ENCODE results near the gene PEX11B. TPM values are rescaled to one million over a fixed set of nuclear protein-coding genes. Genes with fewer than 3 reads are reported as not detected.
"Not testable (repeated sequence)": the region's sequence is repeated elsewhere in the genome, so short reads cannot be mapped to it uniquely, and the experiment has no call there.

PEX11B gene
- total and polyA plus RNA-seq, 12 donors, result 17.7 to 26.3 (median 23.0) TPM

- TF ChIP-seq CTCF (IDR thresholded peaks at IDR 0.05), result peak; percentile 33 to 75 (median 63)
- DNase-seq (peak; percentile 86 to 98), ATAC-seq (peak; percentile 96 to 99 (median 99))
- Histone ChIP-seq H3K36me3 (peaks cover 0 to 52% (median 16%) of the 10 kb centered on the region in 9 donors), H3K27ac (peak within 1 kb of the TSS; percentile 58 to 98 (median 94)), H3K27me3 (no peaks in the 10 kb centered on the region), H3K4me3 (peak within 1 kb of the TSS; percentile 54 to 82 (median 72)), H3K9me3 (no peaks in the 10 kb centered on the region), H3K4me1 (peaks cover 6 to 20% (median 17%) of the 10 kb centered on the region in 9 donors)
- intact Hi-C loops (cut with DNase I), result loop anchor here in 6 of 10 donors (1.0 to 5.0 kb wide), 4 partner anchors 29 to 35 kb away; partner anchors contain the start of genes ANKRD34A (in 3 of the 6) and POLR3GL (in 3 of the 6)
- 0% methylated on average over 41 of the region's 41 CpGs for WGBS, 2 donors
Observed at GRCh38 chr1:145927063-145927886, 8.8 kb upstream of the PEX11B start, which contains the start of gene RBM8A. Gene RBM8A (minus strand): TSS chr1:145927484. CDS start chr1:145927426, 58 bp downstream.

GRCh38 chr1:145926686-145927062, 8.2 kb upstream of the PEX11B start:
- H3K4me3 ChIP-seq, result peak overlapping the region; percentile 54 to 82 (median 72)
- no peak for TF ChIP-seq CTCF (IDR thresholded peaks at IDR 0.05)
- WGBS, 2 donors, result 5 to 7% methylated on average over 19 of the region's 19 CpGs
- no peak for DNase-seq
- H3K9me3 ChIP-seq, result no peaks in the 10 kb centered on the region
- peak in 4 of 8 donors; percentile 1 to 10 (median 2) for ATAC-seq
- H3K36me3 ChIP-seq, result peaks cover 0 to 49% (median 18%) of the 10 kb centered on the region in 9 donors
- no peaks in the 10 kb centered on the region for H3K27me3 ChIP-seq
- H3K4me1 ChIP-seq, result peaks cover 6 to 20% (median 17%) of the 10 kb centered on the region in 9 donors
- H3K27ac ChIP-seq, result peak overlapping the region; percentile 58 to 98 (median 94)
- intact Hi-C loops (cut with DNase I), result loop anchor here in 6 of 10 donors (1.0 to 5.0 kb wide), 4 partner anchors 30 to 36 kb away; partner anchors contain the start of genes ANKRD34A (in 3 of the 6) and POLR3GL (in 3 of the 6)

- DNase-seq (no peak), ATAC-seq (no peak)
- Histone ChIP-seq H3K27me3 (no peaks in the 10 kb centered on the region), H3K27ac (no peak overlapping the region), H3K9me3 (no peaks in the 10 kb centered on the region), H3K36me3 (peaks cover 0 to 41% (median 18%) of the 10 kb centered on the region in 9 donors), H3K4me1 (peaks cover 10 to 37% (median 30%) of the 10 kb centered on the region in 9 donors), H3K4me3 (no peak overlapping the region)
- intact Hi-C loops (cut with DNase I), result no loop called here
- WGBS, 2 donors, result 75 to 82% methylated on average over 2 of the region's 2 CpGs
- TF ChIP-seq CTCF (IDR thresholded peaks at IDR 0.05), result no peak
Observed at GRCh38 chr1:145922266-145922665, 3.7 kb upstream of the PEX11B start.

GRCh38 chr1:145920297-145920696, 1.8 kb upstream of the PEX11B start:
- H3K36me3 ChIP-seq, result peaks cover 0 to 50% (median 17%) of the 10 kb centered on the region in 9 donors
- ATAC-seq; DNase-seq; intact Hi-C loops (cut with DNase I); H3K9me3 ChIP-seq; H3K27ac ChIP-seq; H3K27me3 ChIP-seq: not testable (repeated sequence)
- H3K4me3 ChIP-seq, result peak overlapping the region in 1 of 10 donors; percentile 99
- 91 to 97% methylated on average over 2 to 3 of the region's 4 CpGs for WGBS, 2 donors
- peaks cover 3 to 34% (median 26%) of the 10 kb centered on the region in 9 donors for H3K4me1 ChIP-seq

Data from heart right ventricle (tissue), 16 donors.